HFFc6 (cell line): ENCODE measurements around the gene FOSL1. TPM values are rescaled to one million over a fixed set of nuclear protein-coding genes. Genes with fewer than 3 reads are reported as not detected.

Source experiments
- DNase-seq: peaks from one replicate; pipeline ENCODE4 v3.0.0-alpha.2; 2018
- H3K27ac Mint-ChIP-seq: 2 replicates; pipeline ENCODE4 v1.8.0; 2020; ENCODE audit warnings: mild to moderate bottlenecking, mixed read lengths
- H3K27me3 Mint-ChIP-seq: 2 replicates; pipeline ENCODE4 v1.8.0; 2021; ENCODE audit warnings: mild to moderate bottlenecking, moderate library complexity, mixed read lengths; ENCODE audit not compliant: insufficient read depth
- H3K36me3 Mint-ChIP-seq: 2 replicates; pipeline ENCODE4 v1.8.0; 2021; ENCODE audit warnings: low read depth, mixed read lengths
- H3K4me1 Mint-ChIP-seq: 2 replicates; pipeline ENCODE4 v1.8.0; 2020; ENCODE audit warnings: low read depth, mixed read lengths
- H3K4me3 Mint-ChIP-seq: 2 replicates; pipeline ENCODE4 v1.8.0; 2020; ENCODE audit warnings: mild to moderate bottlenecking, moderate library complexity, mixed read lengths
- H3K9me3 Mint-ChIP-seq: 2 replicates; pipeline ENCODE4 v1.8.0; 2020; ENCODE audit warnings: mild to moderate bottlenecking, mixed read lengths
- CTCF ChIP-seq: fragments of 200-600 bp; sonication (generic); IDR thresholded peaks from 2 replicates; pipeline ENCODE4 v1.5.0; 2021; ENCODE audit warnings: antibody characterized with exemption, mild to moderate bottlenecking
- total RNA-seq, 6 experiments: library from RNA; stranded (reverse); fragmentation: NEBNext Ultra II Directional; extraction: Animal tissue kit (Norgen Biotek cat#: 25700); gene quantifications; 2 replicates in 1 of 6; 3 replicates in 5 of 6; pipeline ENCODE4 v1.2.3, GENCODE V29; 2021

The FOSL1 gene
- total RNA-seq, 6 experiments from 2014 or later, result 134 to 275 (median 234) TPM

GRCh38 chr11:65900899-65901180 is 652 bp upstream of the FOSL1 start:
- Mint-ChIP-seq H3K4me1 (peaks cover 58% of the 10 kb centered on the region), H3K9me3 (peaks cover 12% of the 10 kb centered on the region), H3K36me3 (peaks cover 29% of the 10 kb centered on the region), H3K4me3 (peak overlapping the region; percentile 67), H3K27me3 (peaks cover 35% of the 10 kb centered on the region), H3K27ac (peak overlapping the region; percentile 95)
- TF ChIP-seq CTCF, result no peak
- DNase-seq, result no peak

DNA sequence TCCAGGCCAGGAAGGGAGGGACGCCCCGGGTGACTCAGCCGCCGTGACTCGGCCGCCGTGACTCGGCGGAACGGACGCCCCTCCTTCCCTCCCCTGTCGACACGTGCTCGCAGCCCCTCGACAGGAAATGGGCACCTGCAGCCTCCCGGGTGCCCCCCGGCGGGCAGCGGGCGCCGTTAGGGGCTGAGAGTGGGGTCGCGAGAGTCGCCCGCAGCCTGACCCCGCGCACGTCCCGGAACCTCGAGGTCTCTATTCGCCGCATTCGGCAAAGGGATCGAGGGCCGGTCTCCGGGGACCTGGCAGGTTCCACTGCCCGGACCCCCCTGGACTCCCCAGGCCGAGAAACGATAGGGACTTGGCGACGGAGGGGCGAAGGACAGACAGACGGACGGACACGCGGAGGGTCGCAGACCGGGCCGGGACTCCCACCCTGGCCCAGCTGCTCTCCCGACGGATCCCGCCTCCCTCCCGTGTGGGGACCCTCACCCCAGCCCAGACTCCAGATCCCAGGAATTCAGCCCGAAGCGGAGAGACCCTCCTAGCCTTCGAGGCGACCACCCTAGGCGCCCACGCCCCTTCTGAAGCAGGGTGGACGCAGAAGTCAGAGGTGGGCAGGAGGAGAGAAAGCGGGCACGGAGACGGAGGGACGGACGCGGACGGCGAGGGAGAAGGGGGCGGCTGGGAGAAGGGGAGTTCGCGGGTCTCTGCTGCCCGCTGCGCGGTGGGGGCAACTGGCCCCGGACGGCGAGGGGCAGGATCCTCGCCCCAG is 648 bp downstream of the FOSL1 start:
- H3K36me3 Mint-ChIP-seq, result peaks cover 40% of the 10 kb centered on the region
- peaks cover 68% of the 10 kb centered on the region for H3K4me1 Mint-ChIP-seq
- peak; percentile 77 for DNase-seq
- peaks cover 12% of the 10 kb centered on the region for H3K9me3 Mint-ChIP-seq
- H3K27ac Mint-ChIP-seq, result peak overlapping the region; percentile 95
- TF ChIP-seq CTCF, result peak; percentile 33; the same call in 1 of the 2 replicates
- H3K4me3 Mint-ChIP-seq, result peak overlapping the region; percentile 97
- H3K27me3 Mint-ChIP-seq, result peaks cover 47% of the 10 kb centered on the region

DNA sequence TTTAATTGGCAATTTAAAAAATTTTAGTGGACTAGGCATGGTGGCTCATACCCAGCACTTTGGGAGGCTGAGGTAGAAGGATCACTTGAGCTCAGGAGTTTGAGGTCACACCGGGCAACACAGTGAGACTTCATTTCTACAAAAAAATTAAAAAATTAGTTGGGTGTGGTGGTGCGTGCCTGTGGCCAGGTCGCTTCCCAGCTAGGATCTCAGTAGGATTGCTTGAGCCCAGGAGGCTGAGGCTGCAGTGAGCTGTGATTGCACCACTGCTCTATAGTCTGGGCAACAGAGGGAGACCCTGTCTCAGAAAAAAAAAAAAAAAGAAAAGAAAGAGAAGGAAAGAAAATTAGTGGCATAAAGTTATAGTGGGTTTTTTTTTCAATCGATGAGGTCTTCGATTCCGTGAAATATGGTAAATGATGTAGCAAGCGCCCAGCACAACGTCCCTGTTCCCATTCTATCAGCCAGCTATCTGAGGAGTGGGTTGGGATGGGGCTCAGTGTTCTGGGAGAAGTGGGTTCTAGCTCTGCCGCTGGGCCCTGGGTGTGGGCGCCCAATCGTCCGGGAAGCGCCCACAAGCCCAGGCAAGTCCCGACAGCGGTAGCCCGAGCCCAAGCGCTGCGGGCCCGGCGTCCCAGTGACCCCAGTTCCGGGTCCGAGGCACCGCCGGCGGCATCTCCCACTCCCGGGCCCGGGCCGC is 1.4 kb downstream of the FOSL1 start:
- Mint-ChIP-seq H3K9me3 (peaks cover 18% of the 10 kb centered on the region), H3K4me3 (peak overlapping the region; percentile 97), H3K27ac (peak overlapping the region; percentile 99), H3K27me3 (peaks cover 54% of the 10 kb centered on the region), H3K4me1 (peaks cover 70% of the 10 kb centered on the region), H3K36me3 (peaks cover 47% of the 10 kb centered on the region)
- TF ChIP-seq CTCF, result no peak
- DNase-seq, result no peak

DNA sequence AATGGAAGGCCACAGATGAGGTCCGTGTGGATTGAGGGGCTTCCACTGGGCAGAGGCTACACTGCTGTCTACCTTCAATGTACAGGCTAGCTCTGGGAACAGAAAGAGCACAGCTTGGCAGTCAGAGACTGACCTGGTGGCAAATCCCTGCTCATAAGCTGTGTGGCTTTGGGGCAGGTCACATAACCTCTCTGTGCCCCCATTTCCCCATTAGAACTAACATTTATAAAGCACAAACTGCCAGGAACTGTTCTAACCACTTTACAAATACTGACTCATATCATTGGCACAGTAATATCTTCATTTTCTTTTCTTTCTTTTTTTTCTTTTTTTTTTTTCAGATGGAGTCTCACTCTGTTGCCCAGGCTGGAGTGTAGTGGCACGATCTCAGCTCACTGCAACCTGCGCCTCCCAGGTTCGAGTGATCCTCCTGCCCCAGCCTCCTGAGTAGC is 3.1 kb downstream of the FOSL1 start:
- peaks cover 72% of the 10 kb centered on the region for H3K27me3 Mint-ChIP-seq
- H3K36me3 Mint-ChIP-seq, result peaks cover 59% of the 10 kb centered on the region
- peak overlapping the region; percentile 99 for H3K27ac Mint-ChIP-seq
- TF ChIP-seq CTCF, result no peak
- peaks cover 18% of the 10 kb centered on the region for H3K9me3 Mint-ChIP-seq
- peaks cover 70% of the 10 kb centered on the region for H3K4me1 Mint-ChIP-seq
- no peak for DNase-seq
- H3K4me3 Mint-ChIP-seq, result peak overlapping the region; percentile 97

DNA sequence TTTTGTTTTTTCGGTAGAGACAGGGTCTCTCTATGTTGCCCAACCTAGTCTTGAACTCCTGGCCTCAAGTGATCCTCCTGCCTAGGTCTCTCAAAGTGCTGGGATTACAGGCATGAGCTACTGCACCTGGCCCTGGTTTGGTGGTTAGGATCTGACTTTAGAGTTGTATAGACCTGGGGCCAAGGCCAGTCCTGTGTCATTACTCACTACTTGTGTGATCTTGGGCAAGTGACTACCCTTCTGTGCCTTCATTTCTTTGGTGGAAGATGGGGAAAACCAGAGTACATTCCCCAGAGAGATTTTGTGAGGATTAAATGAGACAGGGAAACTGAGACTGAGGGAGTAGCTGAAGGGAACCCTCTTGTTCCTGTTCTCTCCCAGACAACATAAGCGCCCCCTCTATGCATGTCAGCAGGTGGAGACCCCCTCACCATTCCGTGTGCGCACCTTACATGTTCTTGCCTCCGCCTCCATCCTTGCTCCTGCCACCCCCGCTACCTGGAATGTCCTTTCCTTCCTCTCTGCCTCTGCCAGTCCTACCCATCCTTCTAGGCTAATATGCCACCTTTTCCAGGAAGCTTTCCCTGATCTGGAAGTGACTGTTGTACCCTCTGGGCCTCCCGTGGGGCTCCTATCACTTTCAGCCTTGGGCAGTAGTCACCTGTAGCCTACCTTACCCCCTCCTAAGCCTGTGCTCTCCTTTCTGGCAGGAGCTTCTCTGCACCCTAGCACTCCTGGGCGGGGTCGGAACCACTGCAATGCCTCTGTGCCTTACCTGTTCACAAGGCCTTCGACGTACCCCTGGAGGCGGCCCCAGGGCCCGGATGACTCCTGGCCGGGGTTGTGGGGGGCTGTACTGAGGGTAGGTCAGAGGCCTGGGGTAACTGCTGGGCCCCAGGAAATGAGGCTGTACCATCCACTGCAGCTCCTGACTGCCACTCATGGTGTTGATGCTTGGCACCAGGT is 3.9 kb downstream of the FOSL1 start:
- peak overlapping the region; percentile 99 for H3K27ac Mint-ChIP-seq
- H3K27me3 Mint-ChIP-seq, result peaks cover 79% of the 10 kb centered on the region
- no peak for TF ChIP-seq CTCF
- H3K36me3 Mint-ChIP-seq, result peaks cover 59% of the 10 kb centered on the region
- peak overlapping the region; percentile 97 for H3K4me3 Mint-ChIP-seq
- peaks cover 18% of the 10 kb centered on the region for H3K9me3 Mint-ChIP-seq
- DNase-seq, result no peak
- peaks cover 65% of the 10 kb centered on the region for H3K4me1 Mint-ChIP-seq
